Stimulated activated naive CD8-positive, alpha-beta T cell treated with anti-CD3 and anti-CD28 coated beads, Interleukin-15, Interleukin-2, amounts not matched to agents 100 U/mL and 50 U/mL, for 24 hours (primary cell): ENCODE results near the gene WASL.
"Not testable (repeated sequence)": the region's sequence is repeated elsewhere in the genome, so short reads cannot be mapped to it uniquely, and the experiment has no call there.

Experiments
- ATAC-seq: fragments of 150-1000 bp; cut with Tn5 transposase; one replicate; pipeline ENCODE4 v1.10.0; 2021
- DNase-seq: peaks from one replicate; pipeline ENCODE4 v3.0.0; 2021

The WASL gene

GRCh38 chr7:123732413-123733091 lies 16.3 kb downstream of the WASL start:
- no peak for DNase-seq
- no peak for ATAC-seq

- DNase-seq (no peak), ATAC-seq (no peak)
Measured at GRCh38 chr7:123729218-123729578, 19.6 kb downstream of the WASL start.

- DNase-seq (no peak), ATAC-seq (no peak)
Measured at GRCh38 chr7:123727071-123727837, 21.5 kb downstream of the WASL start.

- DNase-seq (no peak), ATAC-seq (no peak)
Measured at GRCh38 chr7:123725586-123726171, 23.1 kb downstream of the WASL start.

- no peak for ATAC-seq
- DNase-seq, result no peak
Measured at GRCh38 chr7:123724817-123725253, 24.0 kb downstream of the WASL start.

- no peak for DNase-seq
- ATAC-seq, result no peak
Measured at GRCh38 chr7:123723913-123724312, 24.9 kb downstream of the WASL start.

- ATAC-seq, DNase-seq: not testable (repeated sequence)
Measured at GRCh38 chr7:123720527-123720926, 28.3 kb downstream of the WASL start.

GRCh38 chr7:123719197-123719721 lies 29.5 kb downstream of the WASL start:
- DNase-seq (no peak), ATAC-seq (no peak)

- DNase-seq (no peak), ATAC-seq (no peak)
Measured at GRCh38 chr7:123718773-123719172, 30.0 kb downstream of the WASL start.

GRCh38 chr7:123717689-123718088 lies 31.1 kb downstream of the WASL start:
- ATAC-seq, result no peak
- DNase-seq, result no peak

GRCh38 chr7:123716877-123717276 lies 31.9 kb downstream of the WASL start:
- ATAC-seq, result no peak

GRCh38 chr7:123715799-123716198 lies 33.0 kb downstream of the WASL start:
- no peak for ATAC-seq
- no peak for DNase-seq

More at GRCh38 chr7:123716877-123717276, 31.9 kb downstream of the WASL start:
- no peak for DNase-seq

- ATAC-seq (no peak), DNase-seq (no peak)
Measured at GRCh38 chr7:123715198-123715597, 33.6 kb downstream of the WASL start.

GRCh38 chr7:123714296-123715080 lies 34.3 kb downstream of the WASL start:
- ATAC-seq, result no peak
- DNase-seq, result no peak

- no peak for DNase-seq
- ATAC-seq, result no peak
Measured at GRCh38 chr7:123712619-123713018, 36.2 kb downstream of the WASL start.

GRCh38 chr7:123711832-123712293 lies 36.9 kb downstream of the WASL start:
- DNase-seq (no peak), ATAC-seq (peak; percentile 79)

GRCh38 chr7:123710683-123711082 lies 38.1 kb downstream of the WASL start:
- ATAC-seq (no peak), DNase-seq (no peak)

GRCh38 chr7:123709525-123709924 lies 39.3 kb downstream of the WASL start:
- no peak for DNase-seq
- ATAC-seq, result no peak

- ATAC-seq (no peak), DNase-seq (no peak)
Measured at GRCh38 chr7:123705211-123705901, 43.4 kb downstream of the WASL start.

GRCh38 chr7:123695944-123696677 lies 52.7 kb downstream of the WASL start:
- ATAC-seq, result no peak
- DNase-seq, result no peak

GRCh38 chr7:123692471-123692877 lies 56.3 kb downstream of the WASL start:
- no peak for ATAC-seq
- DNase-seq, result no peak
